Endometrium (tissue), 2 donors: ENCODE data around the gene CYSRT1.

Source experiments
- FAIRE-seq: peaks from 2 replicates; lab custom pipeline; 2012; peaks lifted over from hg19 to GRCh38; lab: Jason Lieb, UNC
- donor health status: control.
- donor health status: control.

The CYSRT1 gene

DNA sequence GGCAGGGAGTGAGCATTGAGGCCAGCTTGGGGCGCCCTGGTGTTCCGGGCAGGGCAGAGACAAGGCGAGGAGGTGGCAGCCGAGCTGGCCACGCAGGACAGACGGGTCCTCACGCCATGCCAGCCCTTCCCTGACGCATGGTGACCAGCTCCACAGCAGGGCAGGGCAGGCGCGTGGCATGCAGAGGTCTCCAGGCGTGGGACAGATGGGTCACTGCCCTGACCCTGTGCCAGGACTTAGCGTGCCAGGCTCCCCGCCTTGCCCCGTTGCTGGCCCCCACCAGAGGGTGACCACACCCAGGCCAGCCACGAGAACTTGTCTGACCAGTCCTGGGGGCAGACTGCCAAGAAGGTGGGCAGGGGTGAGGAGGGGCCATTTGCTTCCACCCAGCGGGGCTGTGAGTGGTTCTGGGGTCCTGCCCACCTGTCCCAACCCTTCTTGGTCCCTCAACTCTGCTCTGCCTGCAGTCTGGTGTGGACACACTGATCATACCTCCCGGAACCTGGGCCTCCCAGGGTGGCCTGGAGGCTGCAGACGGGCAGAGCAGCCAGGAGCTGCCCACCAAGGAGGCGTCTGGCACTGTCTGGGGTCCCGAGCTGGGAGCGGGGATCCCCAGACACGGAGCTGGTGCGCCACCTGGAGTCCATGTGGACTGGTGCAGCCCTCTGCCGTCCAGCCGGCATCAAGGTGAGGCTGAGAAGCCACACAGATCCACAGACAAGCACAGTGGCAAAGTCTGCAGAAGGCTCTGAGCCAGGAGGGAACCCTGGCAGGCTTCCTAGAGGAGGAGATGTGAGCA is 2.3 kb downstream of the CYSRT1 start, which contains the start of gene RNF224:
Gene RNF224 (plus strand): TSS at position 449 of the 799 bp plus-strand sequence. CDS start 834 bp downstream, outside the sequence.
- FAIRE-seq = no peak

DNA sequence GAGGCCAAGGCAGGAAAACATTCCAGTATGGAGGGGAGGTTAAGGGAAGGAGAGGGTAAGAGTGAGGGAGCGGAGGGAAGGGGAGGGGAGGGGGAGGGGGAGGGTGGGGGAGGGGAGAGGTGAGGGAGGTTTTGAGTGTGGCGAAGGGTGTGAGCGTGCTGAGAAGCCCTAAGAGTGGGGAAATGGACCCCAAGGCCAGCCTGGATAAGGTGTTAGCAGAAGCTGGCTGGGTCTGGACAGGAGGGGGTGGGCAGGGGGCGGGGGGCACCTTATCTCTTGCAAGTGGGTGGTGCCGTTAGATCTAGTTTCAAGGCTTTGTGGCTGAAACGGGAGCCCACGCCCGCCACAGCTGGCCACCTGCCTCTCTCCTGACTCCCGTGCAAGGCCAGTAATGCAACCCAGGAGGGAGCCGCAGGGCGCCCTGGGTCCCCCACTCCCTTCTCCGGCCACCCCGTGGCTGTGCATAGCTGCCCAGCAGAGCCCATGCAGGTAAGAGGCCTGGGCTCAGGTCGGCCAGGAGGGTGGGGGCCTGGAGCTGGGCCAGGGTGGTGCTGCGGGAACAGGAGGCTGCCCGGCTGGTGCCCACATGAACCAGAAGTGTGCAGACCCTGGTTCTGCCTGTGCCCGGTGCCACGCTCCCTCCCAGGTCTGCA is 3.0 kb downstream of the CYSRT1 start:
- no peak for FAIRE-seq

DNA sequence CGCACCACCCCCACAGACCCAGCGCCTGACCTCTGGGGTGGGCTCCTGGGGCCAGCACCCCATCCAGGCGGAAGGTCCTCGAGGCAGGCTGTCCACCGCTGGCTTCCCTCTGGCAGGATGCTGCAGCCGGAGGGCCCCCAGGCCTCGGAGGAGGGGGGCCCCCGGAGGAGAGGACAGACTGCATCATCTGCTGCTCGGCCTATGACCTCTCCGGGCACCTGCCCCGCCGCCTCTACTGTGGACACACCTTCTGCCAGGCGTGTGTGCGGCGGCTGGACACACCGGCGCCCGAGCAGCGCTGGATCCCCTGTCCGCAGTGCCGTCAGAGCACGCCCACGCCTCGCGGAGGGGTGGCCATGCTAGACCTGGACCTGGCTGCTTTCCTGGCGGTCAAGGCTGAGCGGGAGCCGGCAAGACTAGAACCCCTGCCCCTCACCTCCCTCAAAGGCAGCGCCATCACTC is 3.6 kb downstream of the CYSRT1 start:
- FAIRE-seq = no peak

DNA sequence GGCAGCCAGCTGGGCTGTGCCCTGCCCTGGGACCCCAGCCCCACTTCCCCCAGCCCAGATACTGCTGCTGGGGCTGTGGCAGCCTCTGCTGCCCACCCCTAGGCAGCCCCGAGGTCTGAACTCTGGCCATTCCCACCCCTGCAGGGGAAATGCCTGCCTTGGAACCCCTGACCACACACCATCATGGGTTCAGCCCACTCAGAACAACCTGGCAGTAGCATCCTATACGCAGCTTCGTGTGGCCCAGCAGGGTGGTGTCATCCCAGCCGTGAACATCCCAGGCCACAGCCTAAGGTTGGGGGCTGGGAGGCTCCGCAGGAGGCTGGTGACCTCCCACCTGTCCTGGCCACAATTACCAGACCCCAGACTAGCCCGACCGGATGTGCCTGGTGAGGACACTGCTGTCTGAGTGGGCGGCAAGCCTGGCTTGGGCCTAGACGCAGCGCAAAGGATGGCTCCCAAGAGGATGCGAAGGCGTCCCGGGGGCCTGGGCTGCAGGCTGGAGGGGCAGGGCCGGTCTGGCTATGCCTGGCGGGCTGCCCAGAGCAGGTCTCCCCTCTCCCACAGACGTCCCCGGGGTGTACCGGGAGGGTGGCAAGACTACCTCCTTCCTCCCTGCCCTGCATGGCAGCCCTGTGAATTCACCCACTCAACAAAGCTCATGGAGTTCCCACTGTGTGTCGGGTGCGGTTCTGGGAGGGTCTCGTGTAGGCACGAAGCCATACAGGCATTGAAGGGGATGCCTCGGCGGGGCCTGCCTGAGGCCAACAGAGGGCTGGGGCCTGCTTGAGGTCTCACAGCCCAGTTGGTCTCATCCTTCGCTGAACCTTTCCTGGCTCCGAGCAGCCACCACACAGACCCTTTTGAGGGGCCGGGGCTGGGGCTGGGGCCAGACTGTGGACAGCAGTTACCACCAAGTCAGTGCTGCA is 4.3 kb downstream of the CYSRT1 start:
- FAIRE-seq = no peak

DNA sequence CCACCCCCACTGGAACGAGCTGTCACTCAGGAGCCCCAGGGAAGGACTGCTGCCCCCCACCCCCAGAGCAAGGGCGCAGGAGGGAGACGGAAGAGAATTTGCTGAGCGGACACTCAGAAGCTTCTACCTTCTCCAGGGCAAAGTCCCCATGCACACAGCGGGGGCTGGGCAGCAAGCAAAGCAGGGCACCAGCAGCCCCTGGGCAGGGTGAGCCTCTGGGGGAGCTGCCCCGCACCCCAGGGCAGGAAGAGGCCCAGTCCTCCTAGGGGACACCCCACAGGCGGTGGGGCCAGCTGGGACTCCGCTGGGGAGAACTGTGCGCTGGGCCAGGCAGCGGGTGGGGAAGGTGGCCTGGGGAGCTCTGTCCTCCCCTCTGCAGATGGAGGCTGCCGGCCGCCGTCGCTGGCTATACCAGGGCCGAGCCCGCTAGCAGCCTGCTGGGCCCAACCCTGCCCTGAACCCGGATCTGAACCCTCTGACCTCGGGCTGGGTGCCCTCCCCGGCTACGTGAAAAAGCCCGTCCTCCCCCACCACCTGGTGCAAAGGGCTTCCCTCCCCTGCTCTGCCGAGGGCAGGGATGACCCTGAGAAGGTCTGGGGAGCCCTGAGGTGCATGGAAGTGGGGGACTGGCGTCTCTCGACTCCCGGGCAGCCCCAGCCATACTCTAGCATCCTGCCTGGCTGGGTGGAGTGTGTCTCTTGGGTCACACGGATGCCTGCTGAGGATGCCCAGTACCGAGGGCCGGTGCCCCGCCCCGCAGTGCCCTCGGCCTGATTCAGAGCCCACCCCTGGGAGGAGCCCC is 5.1 kb downstream of the CYSRT1 start:
- FAIRE-seq = no peak

DNA sequence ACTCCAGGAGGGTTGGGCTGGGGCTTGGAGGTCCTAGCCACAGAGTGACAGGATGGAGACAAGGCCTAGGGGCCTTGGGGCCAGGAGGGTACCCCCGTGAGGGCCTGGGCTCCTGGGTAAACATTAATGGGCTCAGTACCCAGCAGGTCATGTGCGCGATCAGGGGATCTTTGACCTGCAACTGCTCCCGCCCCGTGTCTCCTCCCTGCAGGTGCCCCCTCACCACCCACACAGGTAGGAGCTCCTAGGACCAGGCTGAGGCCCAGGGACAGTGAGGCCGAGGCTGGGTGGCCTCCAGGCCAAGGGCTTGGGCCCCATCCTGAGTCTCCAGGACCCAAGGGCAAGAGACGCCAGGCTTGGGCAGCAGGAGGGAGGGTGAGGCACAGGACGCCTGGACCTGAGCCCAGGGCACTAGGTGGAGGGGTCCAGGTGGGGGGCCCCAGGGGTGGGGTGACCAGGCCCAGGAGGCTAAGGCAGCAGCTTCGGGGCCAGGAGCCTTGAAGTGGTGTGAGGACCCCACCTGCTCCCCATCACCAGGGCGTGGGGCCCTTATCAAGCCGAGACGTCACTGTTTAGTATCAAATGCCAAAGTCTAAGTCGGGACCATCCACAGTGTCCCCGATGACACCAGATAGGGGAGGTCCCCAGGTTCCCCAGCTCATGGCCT is 5.9 kb downstream of the CYSRT1 start, which contains the start of gene SLC34A3:
Gene SLC34A3 (plus strand): TSS at position 197 of the 667 bp plus-strand sequence. CDS start 802 bp downstream, outside the sequence.
- FAIRE-seq = no peak

DNA sequence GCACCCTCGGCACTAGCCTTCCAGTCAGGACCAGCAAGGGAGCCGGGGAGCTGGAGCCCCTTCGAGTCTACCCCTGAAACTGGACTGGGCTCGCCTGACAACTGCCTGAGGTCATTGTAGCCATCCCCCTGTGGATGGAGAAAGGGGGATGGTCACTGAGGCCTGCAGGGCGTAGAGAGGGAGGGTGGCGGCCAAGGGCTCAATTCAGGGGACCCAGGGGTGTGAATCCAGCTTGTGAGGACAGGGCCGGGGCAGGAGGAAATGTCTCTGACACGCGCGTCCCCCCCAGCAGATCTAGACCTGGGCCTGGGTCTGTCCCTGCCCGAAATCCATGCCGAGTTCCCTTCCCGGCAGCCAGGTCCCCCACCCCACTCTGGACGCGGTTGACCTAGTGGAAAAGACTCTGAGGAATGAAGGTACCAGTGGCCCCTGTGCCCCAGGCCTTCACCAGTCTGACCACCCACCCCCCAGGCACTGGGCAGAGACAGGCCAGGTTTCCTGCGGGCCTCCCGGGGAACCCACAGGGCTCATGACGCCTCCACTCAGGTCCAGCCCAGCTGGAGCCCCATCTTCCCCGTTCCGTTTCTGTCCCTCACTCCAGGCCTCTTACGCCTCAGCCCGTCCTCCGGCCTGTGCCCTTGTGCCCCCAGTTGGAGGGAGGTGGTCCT is 6.5 kb downstream of the CYSRT1 start:
- no peak for FAIRE-seq

DNA sequence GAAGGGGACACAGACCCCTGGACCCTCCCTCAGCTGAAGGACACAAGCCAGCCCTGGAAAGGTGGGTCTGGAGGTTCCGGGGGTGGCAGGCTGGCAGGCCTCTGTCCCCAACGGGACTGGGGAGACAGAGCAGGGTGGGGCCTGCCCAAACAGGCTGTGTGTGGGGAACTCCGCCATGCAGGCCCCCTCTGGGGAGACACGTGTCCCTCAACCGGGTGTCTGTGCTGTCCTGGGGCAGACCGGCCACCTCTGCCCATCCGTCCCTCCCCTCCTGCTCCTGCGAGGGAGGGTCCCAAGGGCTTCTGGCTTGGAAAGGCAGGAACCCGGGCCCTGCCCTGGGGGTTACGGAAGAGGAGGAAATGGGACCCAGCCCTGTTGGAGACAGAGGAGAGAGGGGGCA is 7.1 kb downstream of the CYSRT1 start:
- FAIRE-seq = no peak

DNA sequence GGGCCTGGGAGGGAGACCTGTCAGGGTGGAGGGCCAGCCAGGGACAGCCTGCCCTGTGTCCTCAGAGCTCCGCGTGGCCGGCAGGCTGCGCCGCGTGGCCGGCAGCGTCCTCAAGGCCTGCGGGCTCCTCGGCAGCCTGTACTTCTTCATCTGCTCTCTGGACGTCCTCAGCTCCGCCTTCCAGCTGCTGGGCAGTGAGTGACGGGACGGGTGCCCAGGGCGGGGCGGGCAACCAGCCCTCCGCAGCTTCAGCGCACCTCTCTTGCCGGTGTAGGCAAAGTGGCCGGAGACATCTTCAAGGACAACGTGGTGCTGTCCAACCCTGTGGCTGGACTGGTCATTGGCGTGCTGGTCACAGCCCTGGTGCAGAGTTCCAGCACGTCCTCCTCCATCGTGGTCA is 7.5 kb downstream of the CYSRT1 start:
- FAIRE-seq = no peak

DNA sequence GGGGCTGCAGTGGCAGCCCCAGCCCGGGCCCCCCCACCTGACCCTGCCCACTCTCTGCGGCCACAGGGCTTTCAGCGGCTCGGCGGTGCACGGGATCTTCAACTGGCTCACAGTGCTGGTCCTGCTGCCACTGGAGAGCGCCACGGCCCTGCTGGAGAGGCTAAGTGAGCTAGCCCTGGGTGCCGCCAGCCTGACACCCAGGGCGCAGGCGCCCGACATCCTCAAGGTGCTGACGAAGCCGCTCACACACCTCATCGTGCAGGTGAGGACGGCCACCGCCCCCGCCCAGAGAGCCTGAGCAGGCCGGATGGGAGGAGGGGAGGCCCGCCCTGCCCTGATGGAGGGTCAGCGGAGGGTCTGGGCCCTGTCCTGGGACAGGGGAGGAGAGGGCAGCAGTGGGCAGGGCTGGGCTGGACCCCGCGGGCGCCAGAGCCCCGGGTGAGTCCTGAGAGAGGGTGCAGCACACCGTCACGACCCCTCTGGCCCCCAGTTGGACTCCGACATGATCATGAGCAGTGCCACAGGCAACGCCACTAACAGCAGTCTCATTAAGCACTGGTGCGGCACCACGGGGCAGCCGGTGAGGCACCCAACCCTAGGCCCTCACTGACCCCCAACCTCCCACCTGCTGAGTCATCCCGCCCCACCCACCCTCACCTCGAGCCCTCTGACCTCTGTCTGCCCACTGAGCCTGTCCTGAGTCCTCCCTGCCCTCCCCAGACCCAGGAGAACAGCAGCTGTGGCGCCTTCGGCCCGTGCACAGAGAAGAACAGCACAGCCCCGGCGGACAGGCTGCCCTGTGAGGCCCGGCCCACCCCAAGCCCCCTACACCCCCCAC is 8.4 kb downstream of the CYSRT1 start:
- no peak for FAIRE-seq

DNA sequence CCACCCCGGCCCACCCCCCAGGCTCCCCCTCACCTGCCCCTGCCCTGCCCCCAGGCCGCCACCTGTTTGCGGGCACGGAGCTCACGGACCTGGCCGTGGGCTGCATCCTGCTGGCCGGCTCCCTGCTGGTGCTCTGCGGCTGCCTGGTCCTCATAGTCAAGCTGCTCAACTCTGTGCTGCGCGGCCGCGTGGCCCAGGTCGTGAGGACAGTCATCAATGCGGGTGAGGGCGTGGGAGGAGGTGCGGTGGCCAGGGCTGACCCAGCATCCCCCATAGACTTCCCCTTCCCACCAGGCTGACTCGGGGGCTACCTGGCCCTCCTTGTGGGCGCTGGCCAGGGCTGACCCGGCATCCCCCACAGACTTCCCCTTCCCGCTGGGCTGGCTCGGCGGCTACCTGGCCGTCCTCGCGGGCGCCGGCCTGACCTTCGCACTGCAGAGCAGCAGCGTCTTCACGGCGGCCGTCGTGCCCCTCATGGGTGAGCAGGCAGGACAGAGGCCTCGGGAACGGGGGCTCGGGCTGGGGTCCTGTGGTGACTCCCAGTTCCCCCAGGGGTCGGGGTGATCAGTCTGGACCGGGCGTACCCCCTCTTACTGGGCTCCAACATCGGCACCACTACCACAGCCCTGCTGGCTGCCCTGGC is 9.2 kb downstream of the CYSRT1 start:
- no peak for FAIRE-seq

DNA sequence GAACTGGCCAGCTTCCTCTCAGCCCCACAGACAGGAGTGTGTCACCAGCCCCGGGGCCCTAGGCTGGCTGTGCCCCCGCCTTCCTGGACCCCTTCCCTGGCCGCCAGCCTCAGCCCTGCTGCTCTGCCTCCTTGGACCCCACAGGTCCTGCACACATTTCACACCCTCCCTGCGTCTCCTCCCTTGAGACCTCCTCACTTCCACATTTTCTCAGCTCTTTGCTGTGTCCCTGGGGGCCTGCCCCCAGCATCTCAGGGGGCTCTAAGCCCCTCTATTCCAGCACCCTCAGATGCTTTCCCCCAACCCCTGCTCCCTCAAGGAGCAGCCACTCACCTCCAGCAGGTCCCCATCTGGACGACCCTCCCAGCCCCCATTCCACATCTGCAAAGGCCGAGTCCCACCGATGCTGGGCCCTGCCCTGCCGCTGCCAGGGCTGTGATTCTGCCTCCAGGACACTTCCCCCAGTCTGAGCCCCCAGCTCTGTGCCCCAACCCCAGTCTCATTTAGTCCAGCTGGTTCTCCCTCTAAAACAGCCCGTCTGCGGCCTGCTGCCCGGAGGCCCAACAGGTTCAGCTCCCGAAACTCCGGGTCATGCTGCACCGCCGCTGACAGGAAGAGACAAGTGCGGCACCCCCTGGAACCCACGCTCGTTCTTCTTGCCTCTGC is 9.9 kb downstream of the CYSRT1 start:
- no peak for FAIRE-seq

DNA sequence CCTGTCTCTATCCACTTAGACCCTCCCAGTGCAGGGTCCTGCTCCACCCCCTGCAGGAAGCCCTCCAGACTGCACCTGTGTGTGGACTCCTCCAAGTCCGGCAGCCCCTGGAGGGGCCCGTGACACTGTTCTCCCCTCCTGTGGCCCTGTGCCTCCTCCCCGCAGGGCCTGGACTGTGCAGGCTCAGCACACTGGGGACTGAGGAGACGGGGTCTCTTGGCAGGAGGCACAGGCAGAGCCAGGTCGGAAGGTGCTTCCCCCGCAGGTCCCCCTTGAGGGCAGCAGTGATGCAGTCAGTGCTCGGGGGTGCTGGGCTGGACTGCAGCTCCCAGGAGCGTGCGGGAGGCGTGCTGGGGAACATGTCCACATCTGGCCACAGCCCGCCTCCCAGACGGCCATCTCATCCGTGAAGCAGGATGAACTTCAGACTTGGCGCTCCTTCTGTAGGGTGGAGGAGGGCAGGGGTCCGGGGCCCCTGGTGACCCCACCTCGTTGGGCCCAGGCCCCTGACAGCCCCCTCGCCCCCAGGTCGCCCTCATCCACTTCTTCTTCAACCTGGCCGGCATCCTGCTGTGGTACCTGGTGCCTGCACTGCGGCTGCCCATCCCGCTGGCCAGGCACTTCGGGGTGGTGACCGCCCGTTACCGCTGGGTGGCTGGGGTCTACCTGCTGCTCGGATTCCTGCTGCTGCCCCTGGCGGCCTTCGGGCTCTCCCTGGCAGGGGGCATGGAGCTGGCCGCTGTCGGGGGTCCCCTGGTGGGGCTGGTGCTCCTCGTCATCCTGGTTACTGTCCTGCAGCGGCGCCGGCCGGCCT is 10.7 kb downstream of the CYSRT1 start:
- no peak for FAIRE-seq

DNA sequence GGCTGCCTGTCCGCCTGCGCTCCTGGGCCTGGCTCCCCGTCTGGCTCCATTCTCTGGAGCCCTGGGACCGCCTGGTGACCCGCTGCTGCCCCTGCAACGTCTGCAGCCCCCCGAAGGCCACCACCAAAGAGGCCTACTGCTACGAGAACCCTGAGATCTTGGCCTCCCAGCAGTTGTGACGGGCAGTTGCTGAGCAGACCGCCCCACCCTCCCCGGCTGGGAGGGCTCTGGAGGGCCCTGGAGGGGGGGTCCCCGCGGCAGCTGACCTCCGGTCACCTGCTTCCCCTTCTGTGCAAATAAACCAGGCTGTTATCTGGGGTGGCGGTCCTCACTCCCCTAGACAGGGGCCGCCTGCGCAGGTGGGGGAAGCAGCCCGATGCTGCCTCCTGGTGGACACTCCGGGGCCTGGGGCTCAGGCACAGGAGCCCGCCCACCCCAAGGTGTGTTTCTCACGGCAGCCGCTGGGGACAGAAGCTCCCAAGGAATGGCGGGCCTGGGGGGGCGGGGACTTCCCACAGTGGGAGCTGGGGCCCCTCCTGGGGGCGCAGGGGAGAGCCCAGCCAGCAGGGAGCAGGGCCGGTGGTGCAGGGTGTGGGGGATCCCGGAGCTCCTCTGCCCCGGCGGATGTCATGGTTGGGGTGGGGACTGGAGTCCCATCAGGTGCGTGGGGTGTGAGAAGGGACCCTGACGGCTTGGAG is 11.4 kb downstream of the CYSRT1 start:
- FAIRE-seq = no peak

DNA sequence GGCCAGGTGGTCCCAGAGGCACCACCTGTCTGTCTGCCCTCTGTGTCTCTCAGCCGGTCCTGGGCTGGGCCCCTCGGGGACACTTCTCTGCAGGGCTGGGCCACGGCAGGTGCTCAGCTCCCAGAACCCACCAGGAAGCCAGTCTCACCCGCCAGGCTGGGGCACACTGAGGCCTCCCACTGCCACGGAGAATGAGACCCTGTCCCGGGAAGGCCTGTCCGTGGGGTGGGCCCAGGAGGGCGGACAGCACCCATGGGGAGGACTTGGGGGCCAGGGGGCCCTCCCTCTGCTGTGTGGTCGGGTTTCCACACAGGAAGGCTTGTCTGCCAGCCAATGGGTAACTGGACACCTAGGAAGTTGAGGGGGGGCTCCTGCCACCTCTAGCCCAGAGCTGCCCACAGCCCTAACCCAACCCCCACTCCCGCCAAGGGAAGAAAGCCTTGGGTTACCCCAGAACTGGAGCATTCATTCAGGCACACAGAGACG is 12.0 kb downstream of the CYSRT1 start:
- no peak for FAIRE-seq
